ENCODE measurements around the gene CD74.
A peak's percentile ranks its signal among the peaks of the same experiment; 100 is the strongest.
"Not testable (repeated sequence)": the region's sequence is repeated elsewhere in the genome, so short reads cannot be mapped to it uniquely, and the experiment has no call there.

CD74 gene

GRCh38 chr5:150412319-150413175 is at the start of gene CD74:
Gene CD74 (minus strand): TSS chr5:150412910. CDS start chr5:150412749, 161 bp downstream.
- peak; percentile 73 to 84 (median 82) for DNase-seq (ENCODE audit: low read depth in 3 of 3, low spot score in 1 of 3)

- no peak for DNase-seq (ENCODE audit: low read depth in 3 of 3, low spot score in 1 of 3)
Measured at GRCh38 chr5:150461231-150461630, 48.5 kb upstream of the CD74 start.

GRCh38 chr5:150460781-150461180 is 48.1 kb upstream of the CD74 start:
- DNase-seq (ENCODE audit: low read depth in 3 of 3, low spot score in 1 of 3), result no peak

- DNase-seq (ENCODE audit: low read depth in 3 of 3, low spot score in 1 of 3), result peak; percentile 54 to 91 (median 80)
Measured at GRCh38 chr5:150458802-150459557, 46.3 kb upstream of the CD74 start.

GRCh38 chr5:150457562-150458240 is 45.0 kb upstream of the CD74 start:
- no peak for DNase-seq (ENCODE audit: low read depth in 3 of 3, low spot score in 1 of 3)

GRCh38 chr5:150457121-150457520 is 44.4 kb upstream of the CD74 start:
- DNase-seq (ENCODE audit: low read depth in 3 of 3, low spot score in 1 of 3), result no peak

GRCh38 chr5:150454492-150455229 is 42.0 kb upstream of the CD74 start:
- no peak for DNase-seq (ENCODE audit: low read depth in 3 of 3, low spot score in 1 of 3)

GRCh38 chr5:150454027-150454426 is 41.3 kb upstream of the CD74 start:
- DNase-seq (ENCODE audit: low read depth in 3 of 3, low spot score in 1 of 3), result not testable (repeated sequence)

- DNase-seq (ENCODE audit: low read depth in 3 of 3, low spot score in 1 of 3), result no peak
Measured at GRCh38 chr5:150452914-150453313, 40.2 kb upstream of the CD74 start.

GRCh38 chr5:150451594-150451993 is 38.9 kb upstream of the CD74 start:
- DNase-seq (ENCODE audit: low read depth in 3 of 3, low spot score in 1 of 3), result no peak

- peak; percentile 79 to 91 (median 80) for DNase-seq (ENCODE audit: low read depth in 3 of 3, low spot score in 1 of 3)
Measured at GRCh38 chr5:150449517-150450339, 37.0 kb upstream of the CD74 start, which contains the start of gene RPS14. Gene RPS14 (minus strand): TSS chr5:150449739. CDS start chr5:150447733, 2,006 bp downstream.

- DNase-seq (ENCODE audit: low read depth in 3 of 3, low spot score in 1 of 3), result no peak
Measured at GRCh38 chr5:150448952-150449516, 36.3 kb upstream of the CD74 start.

- DNase-seq (ENCODE audit: low read depth in 3 of 3, low spot score in 1 of 3), result no peak
Measured at GRCh38 chr5:150448334-150448733, 35.6 kb upstream of the CD74 start.

GRCh38 chr5:150447188-150447587 is 34.5 kb upstream of the CD74 start:
- DNase-seq (ENCODE audit: low read depth in 3 of 3, low spot score in 1 of 3), result no peak

GRCh38 chr5:150446583-150446982 is 33.9 kb upstream of the CD74 start:
- DNase-seq (ENCODE audit: low read depth in 3 of 3, low spot score in 1 of 3), result no peak

- DNase-seq (ENCODE audit: low read depth in 3 of 3, low spot score in 1 of 3), result no peak
Measured at GRCh38 chr5:150446088-150446487, 33.4 kb upstream of the CD74 start.

GRCh38 chr5:150444770-150445169 is 32.1 kb upstream of the CD74 start:
- no peak for DNase-seq (ENCODE audit: low read depth in 3 of 3, low spot score in 1 of 3)

GRCh38 chr5:150443242-150444075 is 30.7 kb upstream of the CD74 start:
- DNase-seq (ENCODE audit: low read depth in 3 of 3, low spot score in 1 of 3), result no peak

- no peak for DNase-seq (ENCODE audit: low read depth in 3 of 3, low spot score in 1 of 3)
Measured at GRCh38 chr5:150442699-150443080, 30.0 kb upstream of the CD74 start.

Measured in stimulated activated CD4-positive, alpha-beta T cell treated with anti-CD3 and anti-CD28 coated beads, TNF-alpha, amount 100 ng/mL, for 1 hour (primary cell).